HCEC 1CT (cell line): ENCODE data around the gene CD300A.

Source experiments
- DNase-seq: peaks from one replicate; pipeline ENCODE4 v3.0.0-alpha.2; 2017

The CD300A gene

DNA sequence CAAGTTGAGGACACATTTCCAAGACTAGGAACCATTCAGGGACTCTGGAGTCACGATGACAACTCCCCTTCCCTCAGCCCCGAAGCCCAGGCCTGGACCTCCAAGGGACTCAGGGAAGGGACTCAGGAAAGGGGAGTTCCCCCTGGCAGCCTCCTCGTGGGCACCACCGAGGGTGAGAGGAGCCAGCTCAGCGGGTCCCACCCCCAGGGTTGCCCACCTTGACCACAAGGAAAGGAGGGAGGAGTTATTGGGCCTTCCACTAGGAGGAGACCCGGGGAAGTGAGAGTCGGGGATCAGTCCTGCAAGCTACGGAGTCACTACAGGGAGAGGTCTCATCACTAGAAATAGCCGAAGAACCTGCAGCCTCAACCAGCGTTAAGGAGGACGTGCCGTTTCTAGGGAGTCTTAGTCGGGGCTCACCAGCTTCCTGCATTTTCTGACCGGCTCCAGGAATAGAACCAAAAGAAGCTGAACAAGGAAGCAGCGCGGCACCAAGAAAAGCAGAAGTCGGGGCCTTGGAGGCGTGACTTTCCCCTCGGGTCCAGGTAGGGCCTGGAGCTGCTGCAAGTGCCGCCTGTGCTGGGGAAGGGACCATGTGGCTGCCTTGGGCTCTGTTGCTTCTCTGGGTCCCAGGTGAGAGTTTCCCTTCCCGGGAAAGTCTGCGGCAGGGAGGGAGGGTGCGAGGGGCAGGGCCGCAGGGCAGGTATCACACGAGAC is at the start of gene CD300A:
CD300A (plus strand) TSS at position 524 of the 717 bp plus-strand sequence; CDS start at position 594, 70 bp downstream.
- no peak for DNase-seq

GRCh38 chr17:74417178-74418045 is 49.0 kb upstream of the CD300A start:
- DNase-seq, result no peak

GRCh38 chr17:74419928-74420411 is 46.5 kb upstream of the CD300A start:
- DNase-seq, result no peak

DNA sequence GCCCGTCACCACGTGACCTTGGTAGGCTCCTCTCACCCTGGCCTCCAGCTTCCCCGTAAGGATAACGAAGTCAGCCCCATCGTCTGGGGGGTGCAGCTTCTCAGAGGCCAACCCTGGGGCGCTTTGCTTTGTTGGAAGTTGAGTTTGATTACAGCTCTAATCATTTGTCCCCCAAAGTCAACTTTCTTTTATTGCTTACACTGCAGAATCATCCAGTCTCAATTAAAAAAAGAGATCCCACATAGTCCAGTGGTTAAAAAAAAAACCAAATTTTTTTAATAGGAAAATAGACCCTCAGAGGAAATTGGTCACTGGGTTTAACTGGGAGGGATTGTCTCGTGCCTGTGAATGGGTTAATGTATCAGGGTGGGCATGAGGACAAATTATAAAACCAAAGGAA is 42.3 kb upstream of the CD300A start:
- no peak for DNase-seq

DNA sequence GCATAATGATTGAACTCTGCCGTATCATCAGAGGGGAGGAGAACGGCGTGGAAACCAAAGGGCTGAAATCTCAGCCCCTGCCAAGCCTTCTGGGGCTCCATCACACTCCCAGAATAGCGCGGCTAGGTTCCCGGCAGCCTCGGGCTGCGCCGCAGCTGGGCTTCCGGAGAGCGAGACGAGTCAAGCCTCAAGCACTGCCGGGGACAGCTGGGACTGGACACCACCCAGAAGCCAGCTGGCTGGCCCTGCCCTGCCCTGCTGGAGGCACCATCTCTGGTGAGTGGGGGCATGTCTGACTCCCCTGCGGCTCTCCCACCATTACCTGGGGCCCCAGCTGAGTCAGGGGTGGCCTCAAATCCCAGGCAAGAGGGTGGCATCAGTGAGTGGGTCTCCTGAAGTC is 41.8 kb upstream of the CD300A start:
- no peak for DNase-seq

DNA sequence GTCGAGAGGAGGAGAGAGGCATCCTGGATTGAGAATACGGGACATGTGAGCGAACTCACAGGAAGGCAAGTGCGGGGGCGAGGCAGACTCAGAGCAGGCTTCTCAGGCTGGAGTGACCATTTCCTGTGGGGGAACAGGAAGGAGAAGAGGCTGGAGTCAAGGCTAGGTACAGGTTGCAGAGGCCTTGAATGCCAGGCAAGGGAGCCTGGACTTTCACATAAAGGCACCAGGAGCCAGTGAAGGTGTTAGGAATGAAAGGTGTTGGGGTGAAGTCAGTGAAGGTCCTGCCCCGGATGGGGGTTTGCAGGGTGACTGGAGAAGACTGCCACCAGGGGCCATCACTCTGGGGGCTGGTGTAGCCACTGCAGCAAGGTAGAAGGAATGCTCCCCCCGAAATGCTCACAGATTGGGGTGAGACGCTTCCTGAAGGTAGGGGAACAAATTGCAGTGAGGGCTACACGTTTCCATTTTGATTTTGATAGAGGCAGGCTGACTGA is 39.8 kb upstream of the CD300A start:
- DNase-seq, result no peak

DNA sequence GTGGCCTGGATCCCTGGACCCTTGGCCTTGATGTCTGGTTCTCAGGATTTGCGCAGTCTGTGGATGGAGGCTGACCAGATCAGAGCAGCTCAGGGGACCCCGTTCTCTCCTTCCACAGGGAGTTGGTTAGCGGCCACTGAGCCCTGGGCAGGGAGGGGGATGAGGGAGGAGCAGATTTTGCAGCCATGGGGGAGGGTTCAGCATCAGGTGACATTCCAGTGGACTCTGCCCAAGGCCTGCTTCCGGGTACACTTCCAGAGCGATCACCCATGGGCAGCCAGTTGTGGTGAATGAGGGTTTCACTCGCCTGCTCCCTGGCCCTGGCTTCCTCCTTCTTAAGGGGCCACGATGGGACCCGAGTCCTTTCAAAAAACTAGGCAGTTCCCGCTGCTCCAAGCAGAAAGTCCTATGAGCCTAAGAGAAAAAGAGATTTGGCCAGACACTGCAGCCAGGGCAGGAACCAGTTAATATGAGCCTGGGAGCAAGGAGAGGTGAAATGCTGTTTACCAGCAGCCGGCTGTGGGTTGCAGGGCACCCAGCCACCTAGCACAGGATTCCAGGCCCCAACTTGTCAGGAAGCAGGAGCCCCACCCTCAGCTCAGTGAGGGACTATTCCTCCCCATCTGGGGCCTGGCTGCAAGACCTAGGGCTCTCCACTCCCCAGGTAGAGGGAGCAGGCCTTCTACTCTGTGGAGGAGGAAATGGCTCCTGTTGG is 39.2 kb upstream of the CD300A start:
- no peak for DNase-seq

DNA sequence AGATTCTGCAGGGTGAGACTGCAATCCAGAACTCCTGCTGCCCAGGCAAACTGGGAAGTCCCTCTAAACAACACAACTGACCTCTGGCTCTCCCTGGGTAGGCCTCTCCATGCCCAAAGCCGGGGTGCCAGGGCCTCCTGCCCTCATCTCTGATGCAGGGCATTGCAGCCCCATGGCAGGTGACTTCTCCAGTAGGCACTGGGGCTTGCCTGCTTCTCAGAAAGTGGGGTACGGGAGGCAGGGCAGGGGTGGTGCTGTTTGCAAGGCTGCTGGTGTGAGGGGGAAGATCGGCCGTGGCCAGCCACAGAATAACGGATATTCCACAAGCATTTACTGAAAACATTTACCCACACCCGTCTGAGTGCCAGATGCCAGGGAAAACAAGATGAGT is 38.7 kb upstream of the CD300A start:
- DNase-seq, result no peak

- DNase-seq, result no peak
These were observed 36.6 kb upstream of the CD300A start for GRCh38 chr17:74429604-74430384.

- DNase-seq, result no peak
These were observed 36.1 kb upstream of the CD300A start for GRCh38 chr17:74430385-74430705.

GRCh38 chr17:74430706-74431567 is 35.5 kb upstream of the CD300A start:
- DNase-seq, result no peak

GRCh38 chr17:74431568-74432423 is 34.6 kb upstream of the CD300A start, which contains the start of gene GPRC5C:
GPRC5C (plus strand) TSS chr17:74432088; CDS start chr17:74439777, 7,689 bp downstream.
- no peak for DNase-seq

DNA sequence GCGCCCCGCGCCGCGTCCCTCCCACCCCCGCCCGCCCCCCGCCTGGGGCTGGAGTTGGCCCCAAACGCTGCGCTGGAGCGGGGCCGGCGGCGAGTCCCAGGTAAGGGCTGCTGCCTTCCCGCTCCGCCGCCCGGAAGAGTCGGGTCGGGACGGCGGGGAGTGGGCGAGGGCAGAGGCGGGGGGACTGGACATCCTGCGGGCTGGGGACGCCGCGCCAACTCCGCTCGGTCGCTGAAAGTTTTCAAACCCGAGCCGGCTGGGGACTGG is 34.1 kb upstream of the CD300A start:
- no peak for DNase-seq

- no peak for DNase-seq
These were observed 33.6 kb upstream of the CD300A start for GRCh38 chr17:74432766-74433391.

DNA sequence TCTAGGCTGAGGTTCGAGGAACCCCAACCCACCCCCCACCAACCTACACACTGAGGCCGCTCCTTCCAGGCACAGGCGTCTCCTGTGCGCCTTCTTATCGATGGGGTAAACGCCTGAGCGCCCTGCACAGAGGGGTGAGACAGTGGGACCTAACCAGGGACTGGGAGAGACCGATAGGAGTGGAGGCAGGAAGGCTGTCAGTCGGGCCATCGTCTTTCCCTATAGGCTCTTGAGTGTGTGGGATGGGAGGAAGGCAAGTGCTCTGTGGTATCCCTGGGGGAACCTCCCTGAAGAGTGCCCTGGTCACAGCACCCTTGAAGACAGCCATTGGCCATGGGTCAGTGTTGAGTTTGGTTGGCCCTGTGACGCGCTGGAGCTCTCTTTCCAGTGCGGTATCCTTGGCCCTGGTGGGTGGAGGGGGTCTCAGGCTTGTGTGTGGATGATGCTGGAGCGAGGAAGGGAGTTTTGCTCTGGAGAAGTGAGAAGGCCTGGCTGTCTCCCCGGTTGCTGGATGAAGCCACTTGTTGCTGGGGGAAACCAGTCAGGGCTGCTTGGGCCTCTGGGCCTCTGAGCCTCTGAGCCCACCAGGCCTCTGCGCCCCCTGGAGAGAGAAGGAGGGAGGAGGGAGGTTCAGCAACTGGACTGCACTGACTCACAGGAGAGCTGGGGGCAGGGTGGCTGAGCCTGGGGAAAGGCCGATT is 32.9 kb upstream of the CD300A start:
- no peak for DNase-seq

DNA sequence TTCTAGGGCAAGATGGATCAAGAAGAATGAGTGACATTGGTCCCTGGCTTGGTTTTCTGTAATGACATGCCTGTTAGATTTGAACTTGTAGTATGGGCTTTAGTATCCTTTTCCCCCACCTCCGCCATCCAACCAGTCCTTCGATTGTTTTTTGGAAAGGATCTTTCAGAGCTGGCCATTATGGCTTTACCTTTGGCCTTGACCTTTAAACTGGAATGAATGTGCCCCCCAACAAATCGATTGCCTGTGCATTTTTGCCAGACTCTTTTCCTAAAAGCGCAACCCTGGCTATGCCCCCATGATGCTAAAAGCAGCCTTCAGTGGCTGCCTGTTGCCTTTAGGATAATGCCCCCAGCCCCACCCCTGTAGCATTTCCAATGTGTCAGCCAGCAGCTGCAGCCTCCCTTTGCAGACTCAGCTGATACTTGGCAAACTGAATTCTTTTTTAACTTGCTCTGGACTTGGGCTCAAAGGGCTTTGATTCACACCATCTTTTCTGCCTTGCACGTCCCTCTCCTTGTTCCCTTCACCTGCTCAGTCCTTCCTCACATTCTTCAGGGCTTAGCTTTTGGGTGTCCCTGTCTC is 30.6 kb upstream of the CD300A start:
- DNase-seq, result no peak

DNA sequence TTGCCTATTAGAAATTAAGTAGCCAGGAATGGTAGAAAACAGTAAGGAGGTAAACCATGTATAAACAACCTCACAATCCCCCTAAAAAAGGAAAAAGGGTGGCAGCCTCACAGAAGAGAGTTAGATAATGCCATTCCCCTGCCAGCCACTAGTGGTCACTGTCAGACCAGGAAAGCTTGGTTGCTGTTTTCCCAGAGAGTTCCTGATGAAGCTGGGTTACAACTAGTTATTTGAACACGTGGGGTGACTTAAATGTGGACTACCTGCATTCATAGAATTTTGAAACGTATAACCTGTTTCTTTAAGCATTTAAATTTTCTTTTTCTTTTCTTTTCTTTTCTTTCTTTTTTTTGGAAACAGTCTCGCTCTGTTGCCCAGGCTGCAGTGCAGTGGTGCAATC is 28.7 kb upstream of the CD300A start:
- DNase-seq, result no peak

- DNase-seq, result no peak
These were observed 26.5 kb upstream of the CD300A start for GRCh38 chr17:74439691-74440567.
